Activated CD8-positive, alpha-beta memory T cell treated with anti-CD3 and anti-CD28 coated beads, Interleukin-2, amount 50 U/mL, for 1 hour (primary cell): ENCODE results near the gene MYBPC1.

Experiments
- DNase-seq: peaks from one replicate; pipeline ENCODE4 v3.0.0-alpha.2; 2020; ENCODE audit errors: extremely low read depth

The MYBPC1 gene

GRCh38 chr12:101599311-101599710 is 4.5 kb downstream of the MYBPC1 start:
- no peak for DNase-seq

DNA sequence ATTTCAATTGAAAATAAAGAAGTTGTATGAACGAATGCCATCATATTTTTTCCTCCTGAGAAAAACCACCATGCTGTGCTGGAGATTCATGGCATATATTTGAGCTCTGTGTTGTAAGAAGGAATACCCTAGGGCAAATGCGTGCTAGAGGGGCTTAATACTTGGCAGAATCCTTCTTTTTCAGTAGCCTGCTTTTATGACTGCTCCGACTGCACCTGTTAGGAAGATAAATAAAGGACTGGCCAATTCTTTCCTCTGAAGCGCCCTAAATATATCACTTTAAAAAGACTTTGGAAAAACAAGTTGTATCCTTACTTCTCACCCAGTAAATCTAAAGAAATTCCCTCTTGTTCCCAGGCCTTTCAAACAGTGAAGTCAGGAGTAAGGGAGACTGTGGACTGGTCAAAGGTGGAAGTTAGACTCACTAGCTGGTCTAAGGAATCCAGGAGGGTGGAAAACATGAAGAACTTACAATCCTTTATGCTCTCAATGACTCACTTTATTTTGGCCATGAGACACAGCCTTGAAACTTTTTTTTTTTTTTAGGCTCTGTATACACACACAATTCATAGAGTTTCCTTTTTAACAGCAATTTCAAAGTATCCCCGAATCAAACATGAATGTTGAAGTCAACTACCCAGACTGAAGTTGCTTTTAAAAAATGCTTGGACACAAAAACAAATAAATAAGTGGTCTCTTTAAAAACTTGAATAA is 5.2 kb downstream of the MYBPC1 start:
- no peak for DNase-seq

- DNase-seq, result no peak
Observed at GRCh38 chr12:101604132-101604531, 9.4 kb downstream of the MYBPC1 start.

GRCh38 chr12:101607894-101608293 is 13.1 kb downstream of the MYBPC1 start:
- no peak for DNase-seq

- no peak for DNase-seq
Observed at GRCh38 chr12:101608301-101609133, 13.7 kb downstream of the MYBPC1 start.

DNA sequence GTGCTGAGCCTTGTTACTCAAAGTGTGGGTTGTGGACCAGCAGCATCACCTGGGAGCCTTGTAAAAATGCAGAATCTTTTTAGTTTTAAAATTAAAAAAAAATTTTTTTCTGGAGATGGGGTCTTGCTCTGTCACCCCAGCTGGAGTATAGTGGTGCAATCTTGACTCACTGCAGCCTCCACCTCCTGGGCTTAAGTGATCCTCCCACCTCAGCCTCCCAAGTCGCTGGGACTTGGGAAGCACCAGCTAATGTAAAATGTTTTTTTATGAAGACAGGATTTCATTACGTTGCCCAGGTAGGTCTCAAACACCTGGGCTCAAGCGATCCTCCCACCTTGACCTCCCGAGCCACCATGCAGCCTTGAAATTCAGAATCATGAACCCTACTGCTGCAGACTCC is 14.4 kb downstream of the MYBPC1 start:
- DNase-seq, result no peak

- no peak for DNase-seq
Observed at GRCh38 chr12:101612160-101612916, 17.6 kb downstream of the MYBPC1 start.

DNA sequence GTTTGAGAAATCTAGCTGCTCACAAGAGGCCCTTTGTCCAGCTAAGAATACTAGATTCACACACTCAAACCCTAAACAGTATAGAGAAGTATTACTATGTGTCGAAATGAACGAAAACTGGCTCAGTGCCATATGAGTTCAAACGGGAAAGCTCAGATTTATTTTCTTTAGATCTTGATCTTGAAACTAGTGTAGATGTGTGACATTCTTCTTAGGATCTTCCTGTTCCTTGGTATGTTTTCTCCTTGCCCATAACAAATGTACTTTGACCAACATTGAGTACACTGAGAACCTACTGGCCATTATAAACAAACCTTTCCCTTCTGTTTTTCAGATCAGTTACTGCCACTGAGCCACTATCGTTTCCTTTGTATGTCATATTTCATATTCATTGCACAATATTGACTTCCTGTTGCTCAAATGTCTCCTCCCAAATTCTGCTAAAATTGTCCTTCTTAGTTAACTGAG is 21.3 kb downstream of the MYBPC1 start:
- DNase-seq, result no peak

- DNase-seq, result no peak
Observed at GRCh38 chr12:101619026-101619786, 24.4 kb downstream of the MYBPC1 start.

GRCh38 chr12:101619858-101620761 is 25.3 kb downstream of the MYBPC1 start:
- DNase-seq, result no peak

- no peak for DNase-seq
Observed at GRCh38 chr12:101620762-101621133, 26.0 kb downstream of the MYBPC1 start.

GRCh38 chr12:101628676-101629075 is 33.9 kb downstream of the MYBPC1 start:
- no peak for DNase-seq

GRCh38 chr12:101634724-101635123 is 40.0 kb downstream of the MYBPC1 start:
- no peak for DNase-seq

GRCh38 chr12:101637936-101638335 is 43.2 kb downstream of the MYBPC1 start:
- no peak for DNase-seq

DNA sequence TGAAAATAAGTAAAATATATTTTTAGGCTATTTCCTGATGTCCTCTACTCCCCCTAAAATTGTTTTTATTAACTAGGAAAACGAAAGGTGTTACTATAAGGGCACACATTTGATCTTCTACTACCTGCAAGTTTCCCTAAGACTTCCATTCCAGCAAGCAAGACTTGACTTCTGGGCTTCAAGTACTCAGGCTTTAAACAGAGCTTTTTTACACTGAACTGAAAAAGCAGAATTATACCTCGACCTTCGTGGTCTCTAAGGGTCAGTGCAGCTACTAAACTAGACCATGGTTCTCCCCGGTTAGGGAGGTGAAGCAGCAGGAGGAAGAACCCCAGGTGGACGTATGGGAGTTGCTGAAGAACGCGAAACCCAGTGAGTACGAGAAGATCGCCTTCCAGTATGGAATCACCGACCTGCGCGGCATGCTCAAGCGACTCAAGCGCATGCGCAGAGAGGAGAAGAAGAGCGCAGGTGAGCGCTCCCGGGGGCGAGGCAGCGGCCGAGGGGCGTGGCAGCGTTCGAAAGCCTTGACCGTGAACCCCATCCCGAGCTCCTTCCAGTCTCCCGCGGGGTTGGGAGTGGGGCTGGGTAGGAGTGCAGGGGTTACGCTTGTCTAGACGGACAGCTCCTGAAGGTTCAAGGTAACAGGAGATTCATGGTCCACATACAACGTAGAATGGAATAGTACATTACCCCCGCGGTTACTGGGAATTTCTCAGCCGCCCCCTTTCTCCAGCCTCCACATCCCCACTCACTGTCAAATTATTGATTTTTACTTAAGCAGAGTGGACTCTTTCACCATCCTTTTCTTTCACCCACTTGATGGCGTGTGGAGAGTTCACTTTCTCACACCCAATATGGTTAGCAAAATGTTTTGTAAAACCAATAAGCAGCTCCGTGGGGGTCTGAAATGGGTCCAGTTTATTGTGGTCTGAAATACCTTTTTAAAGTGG is 47.6 kb downstream of the MYBPC1 start:
- DNase-seq, result no peak

DNA sequence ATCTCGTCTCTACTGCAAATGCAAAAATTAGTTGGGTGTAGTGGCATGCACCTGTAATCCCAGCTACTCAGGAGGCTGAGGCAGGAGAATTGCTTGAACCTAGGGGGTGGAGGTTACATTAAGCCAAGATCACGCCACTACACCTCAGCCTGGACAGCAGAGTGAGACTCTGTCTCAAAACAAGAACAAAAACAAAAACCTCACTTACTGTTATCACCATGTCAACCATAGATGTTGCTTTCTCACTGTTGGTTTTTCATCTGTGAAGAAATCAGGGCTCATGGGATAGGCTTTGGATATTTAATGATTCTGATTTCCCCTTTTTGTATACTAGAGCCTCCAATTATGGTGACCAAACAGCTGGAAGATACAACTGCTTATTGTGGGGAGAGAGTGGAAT is 52.9 kb downstream of the MYBPC1 start:
- no peak for DNase-seq

DNA sequence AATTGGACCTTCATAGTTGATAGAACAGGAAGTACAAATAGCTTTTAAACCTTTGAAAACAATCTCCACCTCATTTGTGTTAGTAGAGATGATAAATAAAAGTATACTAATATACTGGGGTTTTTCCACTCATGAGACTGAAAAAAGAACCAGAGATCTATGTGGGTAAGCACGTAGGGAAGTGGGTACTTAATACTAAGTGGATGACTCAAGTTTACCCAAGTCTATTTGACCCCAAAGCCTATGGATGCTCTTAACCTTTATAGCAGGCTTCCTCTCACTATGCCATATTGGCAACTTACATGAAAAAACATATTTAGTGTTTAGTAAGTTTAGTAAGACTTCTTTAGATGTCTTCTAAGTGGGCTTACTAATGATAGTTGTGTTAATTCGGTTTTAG is 53.4 kb downstream of the MYBPC1 start:
- DNase-seq, result no peak

DNA sequence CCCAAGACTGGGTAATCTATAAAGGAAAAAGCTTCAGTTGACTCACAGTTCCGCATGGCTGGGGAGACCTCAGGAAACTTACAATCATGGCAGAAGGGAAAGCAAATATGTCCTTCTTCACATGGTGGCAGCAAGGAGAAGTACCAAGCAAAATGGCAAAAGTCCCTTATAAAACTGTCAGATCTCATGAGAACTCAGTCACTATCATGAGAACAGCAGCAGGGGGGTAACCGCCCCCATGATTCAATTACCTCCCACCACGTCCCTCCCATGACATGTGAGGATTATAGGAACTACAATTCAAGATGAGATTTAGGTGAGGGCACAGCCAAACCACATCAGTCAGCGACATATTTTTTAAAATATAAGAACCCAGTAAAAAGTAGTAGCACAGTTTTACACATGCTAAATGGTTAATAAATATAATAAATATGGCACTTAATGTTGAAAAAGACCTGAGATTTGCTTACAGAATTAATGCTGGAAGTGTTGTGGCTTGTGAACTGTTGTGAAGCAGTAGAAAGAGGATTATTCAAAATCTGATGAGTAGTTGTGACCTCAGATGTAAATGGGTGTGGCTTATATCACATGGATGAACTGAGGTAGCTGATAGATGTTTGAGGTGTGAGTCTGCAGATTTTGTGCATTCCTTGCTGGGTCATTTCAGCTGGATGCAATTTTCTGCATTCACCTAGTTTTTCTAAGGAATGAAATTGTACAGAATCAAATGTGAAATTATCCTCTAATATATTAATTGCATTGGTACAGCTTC is 55.8 kb downstream of the MYBPC1 start:
- no peak for DNase-seq

GRCh38 chr12:101653030-101653429 is 58.3 kb downstream of the MYBPC1 start:
- DNase-seq, result no peak
